Naive thymus-derived CD8-positive, alpha-beta T cell (primary cell): ENCODE results near the gene PDE9A. TPM values are rescaled to one million over a fixed set of nuclear protein-coding genes. Genes with fewer than 3 reads are reported as not detected.

Source experiments
- ATAC-seq, 2 donors: fragments of 150-1000 bp; cut with Tn5 transposase in 1 of 2; sonication (Bioruptor Pico), chemical (Tn5 transposase) in 1 of 2; 1 replicate in 1 of 2; 2 replicates in 1 of 2; pipeline ENCODE4 v1.10.0; 2021; ENCODE audit warnings: mild to moderate bottlenecking in 2 of 2, moderate library complexity in 2 of 2
- POLR2A ChIA-PET: fragments of 350-600 bp; sonication (Branson Sonifier 250); formaldehyde crosslinking; loops from one replicate; lab custom pipeline; 2021; ENCODE audit warnings: antibody characterized with exemption; lab: Charles Lee
- DNase-seq, 10 donors: peaks; one replicate each; pipeline versions ENCODE4 v3.0.0 to v3.0.0-alpha.2; 2020 to 2022
- H3K27ac Mint-ChIP-seq, 10 donors: one replicate each; pipeline ENCODE4 v1.8.0; 2020 to 2022; ENCODE audit warnings: mild to moderate bottlenecking in 10 of 10, mixed read lengths in 10 of 10, moderate library complexity in 4 of 10, inconsistent platforms in 1 of 10
- H3K27me3 Mint-ChIP-seq, 5 donors: one replicate each; pipeline ENCODE4 v1.8.0; 2021 to 2022; ENCODE audit warnings: mixed read lengths in 5 of 5
- H3K36me3 Mint-ChIP-seq, 3 donors: one replicate each; pipeline ENCODE4 v1.8.0; 2020 to 2022; ENCODE audit warnings: mixed read lengths in 3 of 3, mild to moderate bottlenecking in 2 of 3, inconsistent platforms in 1 of 3
- H3K4me1 Mint-ChIP-seq, 4 donors: one replicate each; pipeline ENCODE4 v1.8.0; 2021 to 2022; ENCODE audit warnings: mixed read lengths in 4 of 4
- H3K4me3 Mint-ChIP-seq, 10 donors: one replicate each; pipeline ENCODE4 v1.8.0; 2020 to 2022; ENCODE audit warnings: mild to moderate bottlenecking in 10 of 10, mixed read lengths in 10 of 10, moderate library complexity in 6 of 10, inconsistent platforms in 1 of 10
- H3K9me3 Mint-ChIP-seq, 9 donors: one replicate each; pipeline ENCODE4 v1.8.0; 2020 to 2022; ENCODE audit warnings: mixed read lengths in 9 of 9, mild to moderate bottlenecking in 3 of 9, inconsistent platforms in 1 of 9, moderate library complexity in 1 of 9
- polyA plus RNA-seq, 3 donors: library from polyadenylated mRNA; unstranded; fragments of 300-500 nt; fragmentation: Illumina TruSeq; gene quantifications; one replicate each; pipeline ENCODE4 v1.2.3, GENCODE V29; 2021
- total RNA-seq, 8 experiments: library from RNA in 2 of 8; stranded (reverse) in 2 of 8; gene quantifications; one replicate each; pipeline ENCODE4 v1.2.3 and lab custom pipeline; 2021 to 2026

PDE9A gene
- total and polyA plus RNA-seq, 5 experiments from 2014 or later, result 3.6 to 17.1 (median 5.1) TPM

DNA sequence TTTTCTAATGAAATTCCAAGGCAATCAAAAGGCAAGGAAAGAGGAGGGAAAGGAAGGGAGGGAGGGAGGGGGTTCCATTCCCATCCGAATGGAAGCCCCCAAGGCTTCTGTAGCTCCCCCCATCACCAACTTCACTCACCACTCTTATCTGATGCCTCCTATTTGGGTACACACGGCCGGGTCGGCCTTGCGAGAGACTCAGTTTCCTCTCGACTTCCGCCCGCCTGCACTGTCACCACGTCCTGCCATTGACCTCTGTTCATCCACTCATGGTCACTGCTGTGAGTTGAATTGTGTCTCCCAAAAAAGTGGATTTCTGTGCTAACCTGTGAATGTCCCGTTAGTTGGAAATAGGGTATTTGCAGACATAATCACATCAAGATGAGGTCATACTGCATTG, 11.2 kb downstream of the PDE9A start:
- no peaks in the 10 kb centered on the region for H3K9me3 Mint-ChIP-seq
- DNase-seq (no peak), ATAC-seq (no peak)
- no peak overlapping the region for H3K4me3 Mint-ChIP-seq
- H3K27ac Mint-ChIP-seq, result peak overlapping the region in 2 of 10 donors; percentile 19 to 56
- no peaks in the 10 kb centered on the region for H3K27me3 Mint-ChIP-seq
- peaks cover 0 to 3% (median 0%) of the 10 kb centered on the region in 3 donors for H3K36me3 Mint-ChIP-seq
- H3K4me1 Mint-ChIP-seq, result peaks cover 6 to 23% (median 13%) of the 10 kb centered on the region in 4 donors
- POLR2A ChIA-PET, result no interaction called here

DNA sequence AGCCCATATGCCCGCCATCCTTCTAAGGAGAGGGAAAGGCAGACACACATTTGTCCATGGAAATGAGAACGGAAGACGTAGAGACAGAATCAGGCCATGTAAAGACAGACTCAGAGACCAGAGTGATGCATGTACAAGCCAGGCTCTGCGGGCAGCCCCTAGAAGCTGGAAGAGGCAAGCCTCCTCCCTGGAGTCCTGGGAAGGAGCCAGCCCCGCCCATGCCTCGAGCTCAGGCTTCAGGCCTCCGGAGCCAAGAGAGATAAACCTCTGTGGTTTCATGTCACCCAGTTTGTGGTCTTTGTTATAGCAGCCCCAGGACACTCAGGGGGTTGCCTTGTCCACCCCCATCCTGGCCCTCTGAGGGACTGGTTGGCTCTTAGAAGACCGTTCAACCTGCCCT, 11.6 kb downstream of the PDE9A start:
- H3K27me3 Mint-ChIP-seq, result no peaks in the 10 kb centered on the region
- no peak for DNase-seq
- POLR2A ChIA-PET, result no interaction called here
- ATAC-seq, result no peak
- no peak overlapping the region for H3K4me3 Mint-ChIP-seq
- peak overlapping the region in 3 of 10 donors; percentile 19 to 83 (median 56) for H3K27ac Mint-ChIP-seq
- H3K4me1 Mint-ChIP-seq, result peaks cover 6 to 21% (median 13%) of the 10 kb centered on the region in 4 donors
- peaks cover 0 to 3% (median 0%) of the 10 kb centered on the region in 3 donors for H3K36me3 Mint-ChIP-seq
- no peaks in the 10 kb centered on the region for H3K9me3 Mint-ChIP-seq

DNA sequence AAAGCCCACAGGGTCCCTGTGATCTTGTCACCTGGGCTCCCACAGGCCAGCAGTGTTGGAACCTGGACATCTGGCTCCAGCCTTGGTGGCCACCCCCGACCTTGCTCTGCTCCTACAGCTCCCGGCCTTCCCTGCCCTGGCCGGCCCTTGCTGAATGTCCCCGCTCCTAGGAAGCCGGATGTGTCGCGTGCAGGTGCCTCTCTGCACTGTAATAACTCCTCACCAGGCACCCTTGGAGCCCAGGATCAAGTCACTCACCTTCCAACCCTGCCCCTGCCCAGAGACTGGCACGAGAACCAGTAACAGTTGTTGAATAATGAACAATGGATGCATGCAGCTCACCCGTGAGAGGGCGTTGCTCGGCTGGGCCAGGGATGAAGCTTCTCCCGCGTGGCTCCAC, 12.1 kb downstream of the PDE9A start:
- Mint-ChIP-seq H3K36me3 (peaks cover 0 to 3% (median 0%) of the 10 kb centered on the region in 3 donors), H3K4me1 (peaks cover 6 to 18% (median 13%) of the 10 kb centered on the region in 4 donors), H3K9me3 (no peaks in the 10 kb centered on the region), H3K27ac (peak overlapping the region in 3 of 10 donors; percentile 66 to 83 (median 77)), H3K27me3 (no peaks in the 10 kb centered on the region), H3K4me3 (no peak overlapping the region)
- ATAC-seq (no peak), DNase-seq (no peak)
- POLR2A ChIA-PET, result interaction anchor here (0.7 kb wide), 1 partner anchor 136 kb away, joined by 3 read pairs; no protein-coding TSS in a partner anchor

DNA sequence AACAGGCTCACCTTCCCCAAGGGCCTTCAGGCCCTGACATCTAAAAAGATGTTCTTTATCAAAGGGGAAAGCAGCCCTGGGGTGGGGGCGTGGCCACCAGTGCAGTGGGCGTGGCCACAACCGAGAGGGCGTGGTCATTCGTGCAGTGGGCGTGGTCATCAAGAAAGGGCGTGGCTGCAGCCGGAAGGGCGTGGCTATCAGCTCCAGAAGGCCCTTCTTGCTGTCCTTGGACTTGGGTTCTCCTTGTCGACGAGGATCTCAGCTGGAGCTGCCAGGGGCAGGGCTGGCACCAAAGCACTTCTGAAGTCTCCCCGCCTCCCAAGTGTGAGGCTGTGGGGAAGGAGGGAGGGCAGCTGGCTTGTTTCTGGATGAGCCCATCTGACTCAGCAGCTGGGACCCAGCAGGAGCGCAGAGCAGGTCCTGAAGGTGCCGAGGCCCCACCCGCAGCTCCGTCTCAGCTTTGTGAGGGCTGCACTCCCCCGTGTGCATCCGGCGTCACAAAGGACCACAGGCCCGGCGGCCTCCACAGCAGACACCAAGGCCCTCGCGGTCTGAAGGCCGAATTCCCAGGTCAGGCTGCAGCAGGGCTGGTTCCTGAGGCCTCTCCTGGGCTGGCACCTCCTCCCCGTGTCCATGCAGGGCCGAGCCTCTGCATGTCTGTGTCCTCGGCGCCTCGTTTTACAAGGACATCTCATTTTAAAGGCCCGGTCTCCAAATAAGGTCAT, 12.8 kb downstream of the PDE9A start:
- peak in 5 of 10 donors; percentile 19 to 35 (median 26) for DNase-seq
- Mint-ChIP-seq H3K9me3 (no peaks in the 10 kb centered on the region), H3K4me1 (peaks cover 6 to 16% (median 13%) of the 10 kb centered on the region in 4 donors), H3K27ac (no peak overlapping the region), H3K4me3 (no peak overlapping the region), H3K27me3 (no peaks in the 10 kb centered on the region), H3K36me3 (peaks cover 0 to 3% (median 0%) of the 10 kb centered on the region in 3 donors)
- POLR2A ChIA-PET, result interaction anchor here (0.7 kb wide), 1 partner anchor 136 kb away, joined by 3 read pairs; no protein-coding TSS in a partner anchor
- ATAC-seq, result no peak

DNA sequence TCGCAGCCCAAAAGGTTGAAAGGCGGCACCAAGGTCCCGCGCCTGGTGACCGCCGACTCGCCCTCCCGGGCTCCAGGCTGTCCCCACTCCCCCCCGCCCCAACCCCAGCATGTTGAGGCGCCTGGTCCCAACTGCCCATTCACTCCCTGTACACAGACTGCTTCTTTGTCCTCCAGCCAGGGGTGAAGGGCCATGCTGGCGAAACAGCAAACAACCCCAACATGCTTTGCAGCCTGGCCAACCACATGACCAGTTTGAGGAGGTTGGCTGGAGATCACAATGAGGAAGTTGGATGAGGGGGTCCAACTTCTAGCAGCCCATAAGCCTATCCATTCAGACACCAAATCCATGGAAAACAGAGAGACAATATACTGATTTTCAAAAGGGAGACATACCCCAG, 13.5 kb downstream of the PDE9A start:
- Mint-ChIP-seq H3K4me3 (no peak overlapping the region), H3K36me3 (peaks cover 0 to 1% (median 0%) of the 10 kb centered on the region in 3 donors), H3K27ac (peak overlapping the region in 1 of 10 donors; percentile 57), H3K9me3 (no peaks in the 10 kb centered on the region), H3K27me3 (no peaks in the 10 kb centered on the region), H3K4me1 (peaks cover 6 to 14% (median 11%) of the 10 kb centered on the region in 4 donors)
- ATAC-seq (no peak), DNase-seq (no peak)
- POLR2A ChIA-PET, result no interaction called here

DNA sequence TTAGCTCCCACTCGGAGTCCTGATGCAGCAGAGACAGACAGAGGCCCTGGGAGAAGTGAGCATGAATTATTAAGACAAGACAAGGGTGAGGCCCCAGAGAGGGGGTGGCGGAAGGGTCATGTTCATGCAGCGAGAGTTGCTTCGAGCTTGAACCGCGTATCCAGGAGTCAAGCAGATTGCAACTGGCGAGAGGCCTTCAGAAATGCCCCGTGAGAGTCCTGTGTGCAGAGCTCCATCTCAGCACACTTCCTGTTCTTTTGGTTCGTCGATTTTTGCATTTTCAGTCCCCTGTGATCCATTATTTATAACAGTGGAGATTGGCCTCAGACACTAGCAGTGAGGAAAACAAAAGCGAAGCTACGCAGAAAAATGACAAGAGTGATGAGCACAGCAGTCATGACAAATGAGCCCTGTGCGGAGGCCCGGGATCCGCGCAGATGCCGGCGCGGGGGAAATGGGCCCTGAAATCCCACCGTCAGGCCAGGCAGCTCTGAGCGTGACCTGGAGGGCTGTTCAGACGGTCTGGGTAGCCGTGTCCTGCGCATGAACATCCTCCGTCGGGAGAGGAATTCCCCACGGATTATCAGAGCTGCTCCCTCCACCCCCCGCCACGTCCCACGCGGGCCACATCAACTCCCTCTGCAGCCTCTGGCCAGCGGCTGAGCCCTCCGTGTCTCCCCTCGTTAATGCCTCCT, 15.0 kb downstream of the PDE9A start:
- H3K4me1 Mint-ChIP-seq, result peaks cover 6 to 14% (median 12%) of the 10 kb centered on the region in 4 donors
- DNase-seq (no peak), ATAC-seq (no peak)
- H3K27me3 Mint-ChIP-seq, result no peaks in the 10 kb centered on the region
- H3K36me3 Mint-ChIP-seq, result peaks cover 0 to 1% (median 0%) of the 10 kb centered on the region in 3 donors
- POLR2A ChIA-PET, result interaction anchor here (1.4 kb wide), 1 partner anchor 16 kb away, joined by 3 read pairs; no protein-coding TSS in a partner anchor
- no peak overlapping the region for H3K4me3 Mint-ChIP-seq
- no peaks in the 10 kb centered on the region for H3K9me3 Mint-ChIP-seq
- H3K27ac Mint-ChIP-seq, result peak overlapping the region in 1 of 10 donors; percentile 34

DNA sequence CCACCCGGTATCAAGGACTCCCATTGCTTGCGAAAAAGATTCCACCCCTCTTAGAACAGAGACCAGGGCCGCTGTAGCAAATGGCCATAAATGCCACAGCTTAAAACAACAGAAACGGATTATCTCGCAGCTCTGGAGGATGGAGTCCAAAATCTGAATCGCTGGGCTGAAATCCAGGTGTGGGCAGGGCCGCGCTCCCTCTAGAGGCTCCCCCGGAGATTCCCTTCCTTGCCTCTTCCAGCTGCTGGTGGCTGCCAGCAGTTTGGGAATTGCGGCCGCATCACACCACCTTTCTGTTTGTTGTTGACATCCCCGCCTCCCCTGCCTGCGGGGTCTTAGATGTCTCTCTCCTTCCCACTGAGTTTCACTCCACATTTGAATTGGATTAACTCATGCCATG, 15.6 kb downstream of the PDE9A start:
- DNase-seq (no peak), ATAC-seq (no peak)
- Mint-ChIP-seq H3K36me3 (peaks cover 0 to 1% (median 0%) of the 10 kb centered on the region in 3 donors), H3K27ac (peak overlapping the region in 2 of 10 donors; percentile 48 to 49), H3K27me3 (no peaks in the 10 kb centered on the region), H3K4me3 (no peak overlapping the region), H3K4me1 (peaks cover 6 to 14% (median 12%) of the 10 kb centered on the region in 4 donors), H3K9me3 (no peaks in the 10 kb centered on the region)
- POLR2A ChIA-PET, result interaction anchor here (1.4 kb wide), 1 partner anchor 15 kb away, joined by 3 read pairs; no protein-coding TSS in a partner anchor

DNA sequence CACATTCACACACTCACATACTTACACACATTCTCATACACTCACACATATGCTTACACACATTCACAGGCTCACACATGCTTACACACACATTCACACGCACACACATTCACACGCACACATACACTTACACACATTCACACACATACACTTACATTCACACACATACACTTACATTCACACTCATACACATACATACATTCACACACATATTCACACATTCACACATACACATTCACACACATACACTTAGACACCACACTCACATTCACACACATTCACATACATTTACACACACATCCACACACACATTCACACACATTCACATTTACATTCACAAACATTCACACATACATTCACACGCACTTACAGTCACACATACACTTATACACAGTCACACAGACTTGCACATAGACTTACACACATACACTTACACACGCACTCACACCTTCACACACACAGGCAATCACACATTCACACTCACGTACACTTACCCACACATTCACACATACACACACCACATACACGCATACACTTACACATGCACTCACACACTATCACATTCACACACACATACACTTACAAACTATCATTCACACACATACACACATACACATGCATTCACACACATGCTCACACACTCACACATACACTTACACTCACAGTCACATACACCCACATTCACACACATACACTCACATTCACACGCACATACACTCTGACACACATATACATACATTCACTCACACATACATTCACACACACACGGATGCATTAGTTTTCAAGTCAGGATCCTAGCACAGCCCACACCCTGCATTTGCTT, 16.8 kb downstream of the PDE9A start:
- Mint-ChIP-seq H3K9me3 (no peaks in the 10 kb centered on the region), H3K4me1 (peaks cover 0 to 11% (median 7%) of the 10 kb centered on the region in 4 donors), H3K4me3 (no peak overlapping the region), H3K27ac (no peak overlapping the region), H3K27me3 (no peaks in the 10 kb centered on the region), H3K36me3 (peaks cover 0 to 1% (median 0%) of the 10 kb centered on the region in 3 donors)
- no peak for ATAC-seq
- DNase-seq, result no peak
- POLR2A ChIA-PET, result interaction anchor here (1.3 kb wide), 1 partner anchor 15 kb away, joined by 3 read pairs; no protein-coding TSS in a partner anchor

DNA sequence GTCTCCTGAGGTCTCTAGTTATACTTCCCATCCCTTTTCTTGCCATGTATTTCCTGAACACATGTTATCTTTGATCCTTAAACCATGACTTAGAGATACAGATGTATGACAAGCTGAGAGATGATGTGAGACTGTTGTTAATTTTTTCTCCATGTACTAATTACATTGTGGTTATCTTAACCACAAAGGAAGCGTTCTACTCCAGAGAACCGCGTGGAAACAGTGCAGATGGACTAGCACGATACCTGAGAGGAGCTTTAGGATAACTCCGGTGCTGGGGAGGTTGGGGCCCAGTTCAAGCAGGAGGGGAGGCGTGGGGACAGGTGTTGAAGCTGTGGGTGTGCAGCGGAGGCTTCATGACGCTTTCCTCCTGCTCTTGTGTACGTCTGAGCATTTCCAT, 17.5 kb downstream of the PDE9A start:
- ATAC-seq, result peak in 1 of 2 donors; percentile 40
- POLR2A ChIA-PET, result interaction anchor here (1.3 kb wide), 1 partner anchor 16 kb away, joined by 3 read pairs; no protein-coding TSS in a partner anchor
- Mint-ChIP-seq H3K27me3 (no peaks in the 10 kb centered on the region), H3K36me3 (peaks cover 0 to 1% (median 0%) of the 10 kb centered on the region in 3 donors), H3K9me3 (no peaks in the 10 kb centered on the region), H3K4me3 (no peak overlapping the region), H3K27ac (no peak overlapping the region), H3K4me1 (peaks cover 3 to 8% (median 5%) of the 10 kb centered on the region in 4 donors)
- DNase-seq, result no peak

DNA sequence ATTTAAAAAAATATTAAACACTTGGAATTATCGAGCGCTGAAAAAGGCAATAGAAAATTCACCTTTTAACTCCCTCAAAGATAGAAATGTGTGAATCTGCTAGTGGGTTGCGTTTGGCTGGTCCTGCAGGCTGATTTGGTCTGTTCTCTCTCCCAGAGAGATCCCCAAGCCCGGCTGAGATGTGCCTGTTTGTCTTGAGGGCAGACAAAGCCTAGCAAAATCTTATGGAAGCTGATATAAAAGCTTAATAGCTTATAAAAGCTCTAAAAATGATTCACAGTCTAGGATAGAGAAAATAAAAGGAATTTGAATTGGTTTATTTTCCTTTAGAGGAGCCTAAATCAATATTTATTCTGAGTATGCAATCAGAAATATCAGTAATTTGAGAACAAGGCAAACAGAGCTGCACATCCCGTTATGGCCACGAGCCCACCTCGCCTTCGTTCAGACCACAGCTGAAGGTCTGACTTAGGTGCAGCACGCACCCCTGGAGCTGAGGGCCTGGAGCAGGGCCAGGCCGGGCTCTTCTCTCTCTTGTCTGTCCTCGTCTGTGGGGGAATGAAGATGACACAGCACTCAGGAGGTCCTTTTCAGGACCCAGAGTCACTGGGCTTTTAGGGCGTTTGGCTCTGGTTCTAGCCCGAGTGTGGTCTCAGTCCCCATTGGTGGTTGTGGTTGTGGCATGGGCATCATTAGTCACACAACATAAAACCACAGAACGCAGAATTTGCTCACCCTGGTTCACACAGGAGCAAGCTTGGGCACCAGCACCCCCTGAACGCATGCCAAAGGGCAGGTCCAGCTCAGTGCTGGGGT, 18.6 kb downstream of the PDE9A start:
- Mint-ChIP-seq H3K9me3 (no peaks in the 10 kb centered on the region), H3K27ac (peak overlapping the region in 2 of 10 donors; percentile 2 to 69), H3K4me3 (no peak overlapping the region), H3K27me3 (no peaks in the 10 kb centered on the region), H3K4me1 (peaks cover 4 to 12% (median 9%) of the 10 kb centered on the region in 4 donors), H3K36me3 (peaks cover 0 to 1% (median 0%) of the 10 kb centered on the region in 3 donors)
- ATAC-seq, result no peak
- POLR2A ChIA-PET, result interaction anchor here (0.6 to 1.3 kb wide), 2 partner anchors 17 to 18 kb away, joined by 3 read pairs; no protein-coding TSS in a partner anchor
- DNase-seq, result no peak

DNA sequence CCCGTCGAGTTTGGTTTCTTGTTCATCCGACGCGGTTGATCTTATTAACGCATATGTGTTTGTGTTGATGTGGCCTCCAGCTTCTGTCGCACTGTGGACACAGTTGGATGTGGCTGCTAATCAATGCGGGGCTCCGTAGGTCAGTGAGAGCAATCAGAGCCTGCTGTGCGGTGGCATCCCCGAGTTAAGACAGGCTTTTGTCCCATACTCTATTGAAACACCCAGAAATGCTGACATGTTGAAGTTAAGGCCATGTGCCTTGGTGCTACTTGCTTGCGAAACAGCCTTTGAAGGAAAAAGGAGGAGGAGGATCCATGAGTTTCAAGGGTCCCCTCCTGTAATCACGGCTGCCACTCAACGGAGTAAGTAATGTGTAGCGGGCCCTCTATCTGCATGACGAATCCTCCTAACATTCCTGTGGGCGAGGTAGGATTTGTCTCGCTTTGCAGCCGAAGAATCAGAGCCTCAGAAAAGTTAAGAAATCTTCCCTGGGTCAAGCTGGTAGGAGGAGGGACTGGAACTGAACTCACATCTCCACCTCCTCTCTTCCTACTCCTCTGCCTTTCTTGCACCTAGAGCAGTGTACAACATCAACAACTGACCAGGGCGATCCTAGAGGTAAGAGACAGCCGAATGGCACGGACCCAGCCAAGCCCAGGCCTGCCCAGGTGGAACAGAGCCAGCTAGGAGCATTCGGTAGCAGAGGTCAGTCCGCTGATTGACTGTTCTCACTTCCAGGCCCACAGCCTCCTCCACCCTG, 19.5 kb downstream of the PDE9A start:
- H3K4me3 Mint-ChIP-seq, result no peak overlapping the region
- ATAC-seq, result no peak
- DNase-seq, result no peak
- H3K27me3 Mint-ChIP-seq, result no peaks in the 10 kb centered on the region
- peaks cover 11 to 16% (median 13%) of the 10 kb centered on the region in 4 donors for H3K4me1 Mint-ChIP-seq
- POLR2A ChIA-PET, result no interaction called here
- H3K9me3 Mint-ChIP-seq, result no peaks in the 10 kb centered on the region
- H3K36me3 Mint-ChIP-seq, result peaks cover 0 to 1% (median 0%) of the 10 kb centered on the region in 3 donors
- H3K27ac Mint-ChIP-seq, result peak overlapping the region in 3 of 10 donors; percentile 16 to 73 (median 69)
